Stromal cell of bone marrow (primary cell): ENCODE measurements around the gene ATG14.
"Not testable (repeated sequence)": the region's sequence is repeated elsewhere in the genome, so short reads cannot be mapped to it uniquely, and the experiment has no call there.

Source experiments
- DNase-seq: peaks from one replicate; pipeline ENCODE4 v3.0.0-alpha.2; 2012; ENCODE audit warnings: low read depth

ATG14 gene

DNA sequence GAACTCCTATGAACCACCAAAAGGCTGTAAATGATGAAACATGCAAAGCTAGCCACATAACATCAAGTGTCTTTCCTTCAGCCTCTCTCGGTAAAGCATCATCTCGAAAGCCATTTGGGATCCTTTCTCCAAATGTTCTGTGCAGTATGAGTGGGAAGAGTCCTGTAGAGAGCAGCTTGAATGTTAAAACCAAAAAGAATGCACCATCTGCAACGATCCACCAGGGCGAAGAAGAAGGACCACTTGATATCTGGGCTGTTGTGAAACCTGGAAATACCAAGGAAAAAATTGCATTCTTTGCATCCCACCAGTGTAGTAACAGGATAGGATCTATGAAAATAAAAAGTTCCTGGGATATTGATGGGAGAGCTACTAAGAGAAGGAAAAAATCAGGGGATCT lies 61.2 kb downstream of the ATG14 start:
- DNase-seq: no peak

DNA sequence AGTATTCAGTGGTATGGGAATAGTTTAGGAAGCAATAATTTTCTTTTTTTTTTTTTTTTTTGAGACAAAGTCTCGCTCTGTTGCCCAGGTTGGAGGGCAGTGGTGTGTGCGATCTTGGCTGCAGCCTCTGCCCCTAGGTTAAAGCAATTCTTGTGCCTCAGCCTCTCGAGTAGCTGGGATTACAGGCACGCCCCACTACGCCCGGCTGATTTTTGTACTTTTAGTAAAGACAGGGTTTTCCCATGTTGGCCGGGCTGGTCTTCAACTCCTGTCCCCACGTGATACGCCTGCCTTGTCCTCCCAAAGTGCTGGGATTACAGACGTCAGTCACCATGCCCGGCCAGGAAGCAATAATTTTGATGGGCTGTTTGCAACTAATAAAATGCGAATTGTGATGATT lies 62.1 kb downstream of the ATG14 start:
- DNase-seq: no peak

GRCh38 chr14:55348766-55349453 lies 62.7 kb downstream of the ATG14 start:
- DNase-seq: no peak

DNA sequence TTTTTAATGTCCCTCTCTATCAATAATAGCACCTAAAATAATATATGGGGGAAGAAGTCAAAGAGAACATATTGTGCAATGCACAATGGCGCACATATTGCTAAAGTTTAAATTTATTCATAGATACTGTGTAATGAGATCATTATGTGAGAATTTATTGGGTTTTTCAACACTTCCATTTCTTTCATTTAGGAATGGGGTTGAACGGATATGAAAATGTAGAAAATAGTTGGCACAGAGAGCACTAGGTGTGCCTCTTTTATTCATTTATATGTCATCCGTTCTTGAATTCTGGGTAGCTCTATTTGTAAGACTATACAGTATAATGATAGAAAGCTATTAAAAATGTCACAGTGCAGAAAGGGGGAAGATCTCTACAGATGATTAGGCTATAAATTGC lies 63.9 kb downstream of the ATG14 start:
- DNase-seq: no peak

DNA sequence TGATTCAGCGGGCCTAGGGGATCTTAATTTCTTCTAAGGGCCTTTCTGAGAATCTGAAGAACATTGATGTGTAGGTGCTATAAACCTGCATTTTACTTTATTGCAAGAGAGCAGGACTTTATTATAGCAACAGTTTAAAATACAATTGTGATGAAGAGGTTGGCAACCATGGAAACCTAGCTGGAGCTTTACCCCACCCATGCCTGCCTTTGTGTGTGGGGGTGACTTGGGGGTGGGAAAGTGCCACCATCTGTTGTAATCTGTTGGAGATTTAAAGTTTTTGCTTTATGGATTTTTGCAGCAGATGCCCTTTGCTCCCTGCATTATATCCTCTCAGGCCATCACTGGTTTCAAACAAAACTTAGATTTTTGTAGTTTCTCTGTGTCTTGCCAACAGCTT lies 64.6 kb downstream of the ATG14 start:
- DNase-seq: no peak

GRCh38 chr14:55344582-55345163 lies 67.0 kb downstream of the ATG14 start:
- not testable (repeated sequence) for DNase-seq

DNA sequence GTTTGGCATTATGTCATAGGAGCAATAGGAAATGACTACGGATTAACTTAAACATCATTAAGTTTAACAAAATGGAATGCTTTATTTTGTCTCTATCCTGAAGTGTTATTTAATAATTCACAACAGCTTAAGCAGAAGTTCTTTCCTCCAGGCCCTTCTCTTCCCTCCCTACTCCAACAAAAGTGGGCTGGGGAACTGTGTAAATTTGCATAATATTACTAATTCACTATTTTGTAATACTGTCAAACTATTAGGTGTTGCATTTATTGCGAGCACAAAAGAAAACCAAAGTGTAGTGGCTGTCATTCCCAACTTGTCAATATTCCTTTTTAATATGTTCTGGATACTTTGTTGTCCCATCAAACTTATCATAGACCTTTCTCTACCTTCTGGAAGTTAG lies 69.8 kb downstream of the ATG14 start:
- DNase-seq: no peak

GRCh38 chr14:55340482-55340881 lies 71.1 kb downstream of the ATG14 start:
- no peak for DNase-seq

DNA sequence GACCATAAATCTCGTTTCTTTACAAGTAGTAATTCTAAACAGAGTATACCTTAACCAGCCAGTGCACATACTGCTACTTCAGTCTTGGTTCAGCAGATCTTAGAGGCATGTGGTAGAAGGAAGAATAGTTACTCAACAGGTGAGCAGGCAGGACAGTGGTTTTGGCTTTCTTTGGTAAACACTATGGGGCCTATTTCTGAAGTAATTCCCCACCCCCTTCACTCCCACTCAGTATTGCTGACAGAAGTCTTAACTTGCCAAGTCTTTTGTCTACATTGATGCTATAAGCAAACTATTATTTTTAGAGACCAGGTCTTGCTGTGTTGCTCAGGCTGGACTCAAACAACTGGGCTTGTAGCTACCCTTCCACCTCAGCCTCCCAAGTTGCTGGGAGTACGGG lies 71.9 kb downstream of the ATG14 start:
- no peak for DNase-seq

GRCh38 chr14:55336691-55337090 lies 74.9 kb downstream of the ATG14 start:
- no peak for DNase-seq

- no peak for DNase-seq
Observed at GRCh38 chr14:55336162-55336561, 75.5 kb downstream of the ATG14 start.

DNA sequence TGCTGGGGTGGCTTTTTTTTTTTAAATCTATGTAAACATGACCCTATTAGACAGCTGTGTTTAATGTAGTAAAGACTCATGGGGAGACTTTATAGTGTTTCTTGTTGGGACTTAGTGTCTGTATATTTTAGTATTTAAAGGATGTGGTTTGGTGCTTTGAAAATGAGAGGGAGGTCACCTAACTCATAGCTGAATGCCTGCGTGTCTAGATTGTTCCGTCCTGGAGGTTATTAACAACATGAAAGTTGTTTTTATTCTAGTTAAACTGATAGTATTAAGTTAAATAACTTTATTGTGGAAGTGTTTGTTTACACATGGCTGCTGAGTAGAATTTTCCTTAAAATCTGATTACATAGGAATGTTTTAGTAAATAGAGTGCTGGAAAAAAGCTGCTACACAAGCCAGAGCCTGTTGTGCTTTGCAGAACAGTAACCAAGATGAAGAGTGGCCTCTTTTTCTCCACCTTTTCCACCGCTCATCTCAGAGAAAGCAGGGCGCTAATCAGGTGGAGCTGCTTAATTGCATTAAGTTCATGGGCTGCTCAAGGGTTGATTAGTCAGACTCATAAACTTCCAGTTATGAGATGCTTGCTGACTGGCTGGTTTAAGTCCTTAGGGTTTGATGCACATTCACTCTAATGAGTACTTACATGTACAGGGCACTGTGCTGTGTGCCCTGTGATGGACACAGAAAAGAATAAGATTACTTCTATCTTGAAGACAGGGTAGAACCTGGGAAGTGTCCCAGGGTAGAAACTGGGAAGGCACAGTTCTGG lies 77.7 kb downstream of the ATG14 start:
- DNase-seq: no peak

DNA sequence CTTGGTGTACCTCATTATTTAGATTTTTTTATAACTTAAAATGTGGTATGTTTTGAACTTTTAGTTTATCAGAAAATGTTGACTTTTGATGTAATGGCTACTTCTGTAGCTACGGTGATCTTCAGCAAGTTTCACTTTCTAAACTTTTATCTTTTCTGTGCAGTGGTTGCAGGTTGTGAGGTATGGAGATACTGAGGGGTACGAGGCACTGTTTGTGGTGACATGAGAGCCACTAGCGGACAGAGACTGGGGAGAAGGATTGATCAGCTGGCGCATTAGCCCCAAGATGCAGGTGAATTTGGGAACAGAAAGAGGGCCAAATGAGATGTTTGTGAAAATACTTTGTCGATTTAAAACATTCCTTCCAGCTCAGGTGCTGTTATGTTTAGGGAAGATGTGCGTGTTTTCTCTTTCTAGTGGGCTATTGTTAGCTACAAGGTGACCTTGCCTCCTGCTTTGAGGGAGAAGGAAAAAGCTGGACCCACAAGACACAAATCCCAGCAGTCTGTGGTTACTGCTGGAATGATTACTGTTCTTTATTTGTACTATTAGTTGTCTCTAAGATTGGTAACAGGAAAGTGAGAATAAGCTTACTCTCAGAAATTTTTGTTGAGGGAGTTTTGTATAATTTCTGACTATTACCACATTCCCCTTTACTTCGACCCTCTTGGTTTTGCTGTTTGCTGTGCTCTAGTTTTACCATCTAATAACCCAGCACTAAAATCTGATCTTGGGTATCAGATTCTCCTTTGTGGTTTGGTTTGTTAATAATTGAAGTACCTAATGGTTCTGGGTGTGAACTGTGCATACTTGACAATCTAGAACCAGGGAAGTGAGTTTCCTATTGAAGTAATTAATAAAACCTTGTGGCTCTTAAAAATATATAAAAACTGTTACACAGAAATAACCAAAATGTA lies 78.7 kb downstream of the ATG14 start:
- DNase-seq: no peak

DNA sequence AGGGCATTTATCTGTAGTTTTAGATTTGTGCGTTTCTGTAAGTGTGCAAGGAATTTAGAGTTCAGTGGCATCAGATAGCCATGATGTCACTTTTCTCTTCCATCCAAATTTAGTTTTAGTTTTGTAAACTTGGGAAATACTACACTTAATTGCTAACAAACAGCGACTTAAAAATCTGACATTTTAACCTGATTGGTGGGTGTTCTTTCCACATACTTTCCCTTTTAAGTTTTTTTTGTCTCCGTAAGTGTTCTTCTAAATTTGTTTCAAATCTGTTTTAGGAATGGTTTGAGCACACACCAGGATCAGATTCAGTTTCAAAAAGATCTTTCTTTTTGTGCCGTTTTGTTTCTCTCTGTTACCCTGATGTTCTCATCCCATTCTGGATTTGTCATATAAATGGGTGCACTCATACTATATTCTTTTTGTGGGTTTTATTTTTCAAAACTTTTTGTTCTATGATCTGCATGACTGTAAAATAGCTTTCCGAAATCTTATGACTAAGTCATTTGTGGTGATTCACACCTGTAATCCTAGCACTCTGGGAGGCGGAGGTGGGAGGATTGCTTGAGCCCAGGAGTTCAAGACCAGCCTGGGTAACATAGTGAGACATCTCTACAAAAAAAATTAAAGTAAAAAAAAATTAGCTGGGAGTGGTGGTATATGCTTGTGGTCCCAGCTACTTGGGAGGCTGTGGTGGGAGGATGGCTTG lies 81.5 kb downstream of the ATG14 start:
- DNase-seq: no peak

GRCh38 chr14:55328317-55328716 lies 83.3 kb downstream of the ATG14 start:
- DNase-seq: no peak

GRCh38 chr14:55327179-55327578 lies 84.5 kb downstream of the ATG14 start:
- no peak for DNase-seq

DNA sequence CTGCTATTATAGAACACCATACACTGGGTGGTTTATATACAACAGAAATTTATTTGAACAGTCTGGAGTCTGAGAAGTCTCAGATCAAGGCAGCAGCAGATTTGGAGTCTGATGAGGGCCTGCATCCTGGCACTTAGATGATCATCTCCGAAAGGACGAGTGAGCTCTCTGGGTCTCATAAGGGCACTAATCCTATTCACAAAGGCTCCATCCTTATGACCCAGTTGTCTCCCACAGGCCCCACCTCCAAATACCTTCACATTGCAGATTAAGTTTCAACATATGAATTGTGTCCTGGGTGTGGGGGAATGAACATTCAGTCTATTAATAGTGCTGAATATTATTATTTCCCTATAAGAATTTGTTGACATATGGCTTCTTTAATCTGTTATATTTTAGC lies 86.8 kb downstream of the ATG14 start:
- no peak for DNase-seq

DNA sequence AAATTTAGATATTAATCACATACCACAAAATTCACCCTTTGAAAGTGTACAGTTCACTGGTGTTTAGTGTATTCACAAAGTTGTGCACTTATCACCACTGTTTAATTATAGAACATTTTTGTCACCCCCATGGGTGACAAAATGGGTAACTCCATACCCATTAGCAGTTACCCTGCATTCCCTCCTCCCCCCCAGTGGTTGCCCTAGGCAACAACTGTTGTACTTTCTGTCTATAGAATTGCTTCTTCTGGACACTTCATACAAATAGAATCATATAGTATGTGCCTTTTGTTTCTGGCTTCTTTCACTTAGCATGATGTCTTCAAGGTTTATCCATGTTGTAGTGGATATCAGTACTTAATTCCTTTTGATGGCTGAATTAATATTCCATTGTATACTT lies 87.7 kb downstream of the ATG14 start:
- no peak for DNase-seq

DNA sequence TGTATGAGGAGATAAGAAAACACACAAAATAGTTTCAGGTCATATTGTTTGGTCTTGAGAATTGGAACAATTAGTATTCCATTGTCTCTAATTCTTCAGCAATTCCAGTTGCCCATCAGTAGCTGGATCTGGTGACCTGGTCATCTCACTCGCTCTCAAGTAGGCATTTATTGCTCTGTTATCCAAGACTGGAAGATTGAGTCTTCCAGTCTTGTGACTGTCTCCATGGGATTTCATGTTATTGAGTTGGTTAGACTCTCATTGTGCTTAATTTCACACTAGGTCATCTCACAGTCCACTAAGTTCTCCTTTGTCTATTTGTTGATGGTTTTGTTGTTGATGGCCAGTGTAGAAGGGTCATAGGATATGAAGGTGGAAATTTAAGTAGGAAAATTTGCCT lies 92.9 kb downstream of the ATG14 start:
- no peak for DNase-seq

- no peak for DNase-seq
Observed at GRCh38 chr14:55317542-55318306, 93.9 kb downstream of the ATG14 start.

DNA sequence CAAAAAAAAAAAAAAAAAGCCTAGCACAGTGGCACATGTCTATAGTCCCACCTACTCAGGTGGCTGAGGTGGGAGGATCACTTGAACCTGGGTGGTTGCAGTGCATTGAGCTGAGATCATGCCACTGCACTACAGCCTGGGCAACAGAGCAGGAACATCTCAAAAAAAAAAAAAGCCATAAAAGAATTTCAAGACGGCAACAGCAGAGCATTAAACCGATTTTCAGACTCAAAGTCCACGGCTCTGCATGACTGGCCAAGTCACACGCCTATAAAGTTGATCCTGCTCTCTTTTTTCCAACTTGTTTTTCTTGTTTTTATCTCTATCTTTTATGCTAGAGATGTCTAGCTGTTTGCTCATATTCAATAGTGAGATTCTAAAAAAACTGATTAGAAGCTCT lies 95.1 kb downstream of the ATG14 start:
- no peak for DNase-seq
